ENCODE results near the gene XPO5.
A peak's percentile ranks its signal among the peaks of the same experiment; 100 is the strongest.
"Not testable (repeated sequence)": the region's sequence is repeated elsewhere in the genome, so short reads cannot be mapped to it uniquely, and the experiment has no call there.

XPO5 gene

GRCh38 chr6:43575772-43576551 lies at the start of gene XPO5, which contains the start of gene POLH:
TSS of gene XPO5 (minus strand) at chr6:43576038. CDS start at chr6:43575864, 174 bp downstream.
TSS of gene POLH (plus strand) at chr6:43576185. CDS start at chr6:43582320, 6,135 bp downstream.
- DNase-seq = peak; percentile 97

GRCh38 chr6:43625393-43625992 lies 49.7 kb upstream of the XPO5 start:
- no peak for DNase-seq

GRCh38 chr6:43624786-43625288 lies 49.0 kb upstream of the XPO5 start:
- DNase-seq = no peak

GRCh38 chr6:43623880-43624785 lies 48.3 kb upstream of the XPO5 start:
- DNase-seq = no peak

- no peak for DNase-seq
These were observed 46.7 kb upstream of the XPO5 start for GRCh38 chr6:43622541-43622940.

- DNase-seq = no peak
These were observed 46.0 kb upstream of the XPO5 start for GRCh38 chr6:43621836-43622180.

GRCh38 chr6:43621078-43621835 lies 45.4 kb upstream of the XPO5 start:
- no peak for DNase-seq

- peak; percentile 32 for DNase-seq
These were observed 41.1 kb upstream of the XPO5 start for GRCh38 chr6:43616725-43617472.

- no peak for DNase-seq
These were observed 38.5 kb upstream of the XPO5 start for GRCh38 chr6:43614396-43614730.

GRCh38 chr6:43613721-43614395 lies 38.0 kb upstream of the XPO5 start:
- no peak for DNase-seq

- DNase-seq = no peak
These were observed 34.6 kb upstream of the XPO5 start for GRCh38 chr6:43610431-43610830.

- DNase-seq = no peak
These were observed 33.6 kb upstream of the XPO5 start for GRCh38 chr6:43609402-43609801.

GRCh38 chr6:43608807-43609206 lies 33.0 kb upstream of the XPO5 start:
- no peak for DNase-seq

- DNase-seq = peak; percentile 92
These were observed 32.5 kb upstream of the XPO5 start for GRCh38 chr6:43608310-43608763.

GRCh38 chr6:43606019-43606418 lies 30.2 kb upstream of the XPO5 start:
- no peak for DNase-seq

- DNase-seq = no peak
These were observed 28.3 kb upstream of the XPO5 start for GRCh38 chr6:43604174-43604573.

- no peak for DNase-seq
These were observed 24.8 kb upstream of the XPO5 start for GRCh38 chr6:43600595-43600994.

- no peak for DNase-seq
These were observed 18.1 kb upstream of the XPO5 start for GRCh38 chr6:43593938-43594337.

- not testable (repeated sequence) for DNase-seq
These were observed 13.7 kb upstream of the XPO5 start for GRCh38 chr6:43589564-43589963.

- no peak for DNase-seq
These were observed 12.4 kb upstream of the XPO5 start for GRCh38 chr6:43588194-43588593.

- no peak for DNase-seq
These were observed 9.2 kb upstream of the XPO5 start for GRCh38 chr6:43584892-43585570.
